ENCODE results near the gene HOXD10. TPM values are rescaled to one million over a fixed set of nuclear protein-coding genes. Genes with fewer than 3 reads are reported as not detected.
A peak's percentile ranks its signal among the peaks of the same experiment; 100 is the strongest.

HOXD10 gene
- total RNA-seq, 2 donors from 2014 or later, result 10.4 to 32.5 TPM

GRCh38 chr2:176165370-176166050 lies 48.9 kb downstream of the HOXD10 start:
- intact Hi-C loops (cut with DNase I), result no loop called here
- H3K4me1 ChIP-seq (replicated peaks), result no peaks in the 10 kb centered on the region
- no peak overlapping the region for H3K4me3 ChIP-seq
- 9% methylated on average over 26 of the region's 26 CpGs for WGBS
- no peak overlapping the region for H3K27ac ChIP-seq
- DNase-seq (ENCODE audit: low spot score), result no peak
- no peaks in the 10 kb centered on the region for H3K36me3 ChIP-seq
- no peaks in the 10 kb centered on the region for H3K9me3 ChIP-seq
- peaks cover 40% of the 10 kb centered on the region for H3K27me3 ChIP-seq (replicated peaks; ENCODE audit: insufficient read depth)
- TF ChIP-seq POLR2A (IDR thresholded peaks at IDR 0.05) (no peak), CTCF (IDR thresholded peaks at IDR 0.05) (no peak), POLR2AphosphoS5 (IDR thresholded peaks at IDR 0.05) (no peak)

- 59% methylated on average over 2 of the region's 2 CpGs for WGBS
- no peak overlapping the region for H3K27ac ChIP-seq
- intact Hi-C loops (cut with DNase I), result no loop called here
Observed at GRCh38 chr2:176166272-176166671, 49.7 kb downstream of the HOXD10 start.

GRCh38 chr2:176167398-176167797 lies 50.8 kb downstream of the HOXD10 start:
- no peak overlapping the region for H3K4me3 ChIP-seq
- intact Hi-C loops (cut with DNase I), result no loop called here
- peaks cover 40% of the 10 kb centered on the region for H3K27me3 ChIP-seq (replicated peaks; ENCODE audit: insufficient read depth)
- no peaks in the 10 kb centered on the region for H3K36me3 ChIP-seq
- no peak for DNase-seq (ENCODE audit: low spot score)
- H3K9me3 ChIP-seq, result no peaks in the 10 kb centered on the region
- TF ChIP-seq POLR2A (IDR thresholded peaks at IDR 0.05) (no peak), CTCF (IDR thresholded peaks at IDR 0.05) (no peak), POLR2AphosphoS5 (IDR thresholded peaks at IDR 0.05) (no peak)
- no peak overlapping the region for H3K27ac ChIP-seq
- WGBS, result 63% methylated on average over 1 of the region's 1 CpG
- H3K4me1 ChIP-seq (replicated peaks), result no peaks in the 10 kb centered on the region

More at GRCh38 chr2:176166272-176166671, 49.7 kb downstream of the HOXD10 start:
- TF ChIP-seq CTCF (IDR thresholded peaks at IDR 0.05), result no peak
- TF ChIP-seq POLR2AphosphoS5 (IDR thresholded peaks at IDR 0.05), result no peak
- TF ChIP-seq POLR2A (IDR thresholded peaks at IDR 0.05), result no peak
- Histone ChIP-seq H3K36me3 (no peaks in the 10 kb centered on the region), H3K27me3 (replicated peaks; ENCODE audit: insufficient read depth) (peaks cover 36% of the 10 kb centered on the region), H3K4me1 (replicated peaks) (no peaks in the 10 kb centered on the region), H3K4me3 (no peak overlapping the region), H3K9me3 (no peaks in the 10 kb centered on the region)
- DNase-seq (ENCODE audit: low spot score), result no peak

- DNase-seq (ENCODE audit: low spot score), result no peak
- no peaks in the 10 kb centered on the region for H3K4me1 ChIP-seq (replicated peaks)
- peaks cover 27% of the 10 kb centered on the region for H3K27me3 ChIP-seq (replicated peaks; ENCODE audit: insufficient read depth)
- H3K9me3 ChIP-seq, result no peaks in the 10 kb centered on the region
- no peaks in the 10 kb centered on the region for H3K36me3 ChIP-seq
- TF ChIP-seq POLR2AphosphoS5 (IDR thresholded peaks at IDR 0.05) (no peak), POLR2A (IDR thresholded peaks at IDR 0.05) (no peak), CTCF (IDR thresholded peaks at IDR 0.05) (no peak)
- intact Hi-C loops (cut with DNase I), result no loop called here
- 93% methylated on average over 5 of the region's 5 CpGs for WGBS
- H3K27ac ChIP-seq, result no peak overlapping the region
- H3K4me3 ChIP-seq, result no peak overlapping the region
Observed at GRCh38 chr2:176169181-176169580, 52.6 kb downstream of the HOXD10 start.

MicroRNAs encoded within 50 kb of the gene (microRNA counts, 767-probe panel; counts per million panel counts)
- microRNA hsa-miR-10b-5p, result 2,180 to 2,682 counts per million in 2 donors

Small RNAs within 50 kb of the gene (microRNA-seq; reads per million reads assigned to microRNA genes)
- 2,017 reads per million, percentile 91 among the genes with 10 or more reads in this experiment for gene MIR10B

Small RNAs within 50 kb of the gene (small RNA-seq; reads per million reads assigned to genes)
- 236,903 to 346,403 reads per million in 2 donors for gene MIR10B

Other genes starting within 250 kb of the HOXD10 start
- 10 to 100 TPM; 19.7 to 21.9 TPM for gene LNPK, start 114.5 kb upstream of the HOXD10 start, total RNA-seq
- 1 to 10 TPM; 1.2 to 1.6 TPM for gene EVX2, start 32.8 kb upstream of the HOXD10 start, total RNA-seq
- gene HOXD13, start 24.1 kb upstream of the HOXD10 start, total RNA-seq, result 10 to 100 TPM; 10.6 to 11.8 TPM
- under 1 TPM in 1 of 2 donors, not detected in 1; 0.36 TPM for gene HOXD12, start 17.0 kb upstream of the HOXD10 start, total RNA-seq
- gene HOXD11, start 9.5 kb upstream of the HOXD10 start, total RNA-seq, result 10 to 100 TPM in 1 of 2 donors, 1 to 10 TPM in 1; 8.0 to 14.9 TPM
- 10 to 100 TPM in 1 of 2 donors, 1 to 10 TPM in 1; 5.9 to 29.1 TPM for gene HOXD9, start 5.9 kb downstream of the HOXD10 start, total RNA-seq
- 10 to 100 TPM; 10.4 to 30.8 TPM for gene HOXD8, start 12.9 kb downstream of the HOXD10 start, total RNA-seq
- 1 to 10 TPM; 1.2 to 6.7 TPM for gene HOXD4, start 34.8 kb downstream of the HOXD10 start, total RNA-seq
- gene HOXD3, start 40.5 kb downstream of the HOXD10 start, total RNA-seq, result 1 to 10 TPM; 2.2 to 5.3 TPM
- gene HOXD1, start 71.9 kb downstream of the HOXD10 start, total RNA-seq, result 1 to 10 TPM; 2.3 to 6.1 TPM
- 10 to 100 TPM; 33.3 to 47.6 TPM for gene MTX2, start 152.7 kb downstream of the HOXD10 start, total RNA-seq